Natural killer cell (primary cell): ENCODE results near the gene DCUN1D3. TPM values are rescaled to one million over a fixed set of nuclear protein-coding genes. Genes with fewer than 3 reads are reported as not detected.
A peak's percentile ranks its signal among the peaks of the same experiment; 100 is the strongest.

Source experiments
- ATAC-seq, 3 donors: fragments of 150-1000 bp in 2 of 3; fragments of 200-7000 bp in 1 of 3; cut with Tn5 transposase; 1 replicate in 1 of 3; 2 replicates in 2 of 3; pipeline ENCODE4 v1.10.0; 2021; ENCODE audit warnings: mild to moderate bottlenecking in 2 of 3, moderate library complexity in 2 of 3
- DNase-seq, 2 donors: peaks; one replicate each; pipeline versions ENCODE4 v3.0.0 to v3.0.0-alpha.2; 2013 to 2021; ENCODE audit warnings: mixed read lengths in 1 of 2
- H3K27ac ChIP-seq: one replicate; pipeline ENCODE4 v1.5.1; 2013; ENCODE audit warnings: mild to moderate bottlenecking, low read length
- H3K27me3 ChIP-seq: one replicate; pipeline ENCODE4 v1.6.1; 2013; ENCODE audit warnings: low read length; ENCODE audit not compliant: control insufficient read depth, insufficient read depth
- H3K36me3 ChIP-seq: one replicate; pipeline ENCODE4 v1.6.1; 2013; ENCODE audit warnings: low read length; ENCODE audit not compliant: control insufficient read depth, insufficient read depth
- H3K4me1 ChIP-seq: one replicate; pipeline ENCODE4 v1.6.1; 2013; ENCODE audit warnings: low read length; ENCODE audit not compliant: control insufficient read depth, insufficient read depth
- H3K4me3 ChIP-seq: one replicate; pipeline ENCODE4 v1.5.1; 2013; ENCODE audit warnings: low read length
- H3K9me3 ChIP-seq: one replicate; pipeline ENCODE4 v1.6.1; 2013; ENCODE audit warnings: low read length; ENCODE audit not compliant: control insufficient read depth, insufficient read depth
- H3K27ac Mint-ChIP-seq, 2 donors: one replicate each; pipeline ENCODE4 v1.8.0; 2022; ENCODE audit warnings: mild to moderate bottlenecking in 2 of 2, mixed read lengths in 2 of 2, moderate library complexity in 1 of 2
- H3K27me3 Mint-ChIP-seq, 2 donors: one replicate each; pipeline ENCODE4 v1.8.0; 2022; ENCODE audit warnings: low read depth in 2 of 2, mixed read lengths in 2 of 2
- H3K36me3 Mint-ChIP-seq: one replicate; pipeline ENCODE4 v1.8.0; 2022; ENCODE audit warnings: mixed read lengths
- H3K4me1 Mint-ChIP-seq, 2 donors: one replicate each; pipeline ENCODE4 v1.8.0; 2022; ENCODE audit warnings: mixed read lengths in 2 of 2
- H3K4me3 Mint-ChIP-seq: one replicate; pipeline ENCODE4 v1.8.0; 2022; ENCODE audit warnings: mild to moderate bottlenecking, moderate library complexity, mixed read lengths
- H3K9me3 Mint-ChIP-seq, 2 donors: one replicate each; pipeline ENCODE4 v1.8.0; 2022; ENCODE audit warnings: mixed read lengths in 2 of 2
- CTCF ChIP-seq: fragments of 200-600 bp; IDR thresholded peaks from one replicate; pipeline ENCODE4 v1.8.0; 2022; ENCODE audit warnings: antibody characterized with exemption
- WGBS: methylation state at CpG from one replicate; pipeline ENCODE4 v1.1.7; 2013; ENCODE audit warnings: missing lambda C conversion rate; ENCODE audit not compliant: insufficient coverage; 5-methylcytosine and 5-hydroxymethylcytosine counted together
- intact Hi-C: fragments of 100-400 bp; cut with micrococcal nuclease; formaldehyde crosslinking; loops from one replicate; pipeline ENCODE4 v1.14.2; 2022
- total RNA-seq, 4 donors: library from RNA; stranded (reverse); fragments of 120-200 nt in 1 of 4; gene quantifications; one replicate each; pipeline versions ENCODE4 v1.2.3 to v1.2.4, GENCODE V29; 2013 to 2022

The DCUN1D3 gene
- total RNA-seq, 3 donors from 2014 or later (not counting 1 experiment from before 2014, with no cell fraction given): 5.3 to 9.3 (median 6.1) TPM

GRCh38 chr16:20905576-20905975 is 5.4 kb upstream of the DCUN1D3 start:
- Mint-ChIP-seq H3K36me3 (no peaks in the 10 kb centered on the region), H3K4me3 (no peak overlapping the region), H3K4me1 (peaks cover 45 to 52% of the 10 kb centered on the region in 2 donors), H3K27me3 (no peaks in the 10 kb centered on the region), H3K27ac (peak overlapping the region in 1 of 2 donors; percentile 96), H3K9me3 (no peaks in the 10 kb centered on the region)
- Histone ChIP-seq H3K27me3 (no peaks in the 10 kb centered on the region), H3K27ac (no peak overlapping the region), H3K4me1 (peaks cover 26% of the 10 kb centered on the region), H3K36me3 (peaks cover 2% of the 10 kb centered on the region), H3K4me3 (no peak overlapping the region), H3K9me3 (no peaks in the 10 kb centered on the region)
- no peak for TF ChIP-seq CTCF
- DNase-seq: no peak
- intact Hi-C loops: no loop called here
- ATAC-seq: no peak
- no CpG with 5 or more reads among the region's 3 CpGs for WGBS

- H3K36me3 Mint-ChIP-seq: no peaks in the 10 kb centered on the region
- H3K4me1 ChIP-seq: peaks cover 29% of the 10 kb centered on the region
These were observed 4.4 kb upstream of the DCUN1D3 start for GRCh38 chr16:20904507-20905081.

GRCh38 chr16:20903899-20904506 is 3.8 kb upstream of the DCUN1D3 start:
- 22% methylated on average over 4 of the region's 5 CpGs for WGBS
- ATAC-seq (no peak), DNase-seq (no peak)
- Mint-ChIP-seq H3K9me3 (no peaks in the 10 kb centered on the region), H3K4me1 (peaks cover 56 to 66% of the 10 kb centered on the region in 2 donors), H3K27me3 (no peaks in the 10 kb centered on the region), H3K27ac (peak overlapping the region; percentile 83 to 96), H3K4me3 (peak overlapping the region; percentile 3), H3K36me3 (no peaks in the 10 kb centered on the region)
- H3K4me3 ChIP-seq: no peak overlapping the region
- peaks cover 2% of the 10 kb centered on the region for H3K36me3 ChIP-seq
- intact Hi-C loops: no loop called here
- H3K9me3 ChIP-seq: no peaks in the 10 kb centered on the region
- H3K27me3 ChIP-seq: no peaks in the 10 kb centered on the region
- peaks cover 33% of the 10 kb centered on the region for H3K4me1 ChIP-seq
- peak overlapping the region; percentile 56 for H3K27ac ChIP-seq
- no peak for TF ChIP-seq CTCF

More at GRCh38 chr16:20904507-20905081, 4.4 kb upstream of the DCUN1D3 start:
- TF ChIP-seq CTCF: no peak
- Histone ChIP-seq H3K27me3 (no peaks in the 10 kb centered on the region), H3K4me3 (no peak overlapping the region), H3K9me3 (no peaks in the 10 kb centered on the region), H3K36me3 (peaks cover 2% of the 10 kb centered on the region), H3K27ac (peak overlapping the region; percentile 56)
- intact Hi-C loops: no loop called here
- peak in 1 of 2 donors; percentile 71 for DNase-seq
- peak in 1 of 3 donors; percentile 41 for ATAC-seq
- peak overlapping the region; percentile 83 to 96 for H3K27ac Mint-ChIP-seq
- H3K27me3 Mint-ChIP-seq: no peaks in the 10 kb centered on the region
- peaks cover 50 to 60% of the 10 kb centered on the region in 2 donors for H3K4me1 Mint-ChIP-seq
- peak overlapping the region; percentile 0 for H3K4me3 Mint-ChIP-seq
- no CpG with 5 or more reads among the region's 3 CpGs for WGBS
- H3K9me3 Mint-ChIP-seq: no peaks in the 10 kb centered on the region
